Measurements from ENCODE around the gene RASGRF2.
"Not testable (repeated sequence)": the region's sequence is repeated elsewhere in the genome, so short reads cannot be mapped to it uniquely, and the experiment has no call there.

Gene RASGRF2

DNA sequence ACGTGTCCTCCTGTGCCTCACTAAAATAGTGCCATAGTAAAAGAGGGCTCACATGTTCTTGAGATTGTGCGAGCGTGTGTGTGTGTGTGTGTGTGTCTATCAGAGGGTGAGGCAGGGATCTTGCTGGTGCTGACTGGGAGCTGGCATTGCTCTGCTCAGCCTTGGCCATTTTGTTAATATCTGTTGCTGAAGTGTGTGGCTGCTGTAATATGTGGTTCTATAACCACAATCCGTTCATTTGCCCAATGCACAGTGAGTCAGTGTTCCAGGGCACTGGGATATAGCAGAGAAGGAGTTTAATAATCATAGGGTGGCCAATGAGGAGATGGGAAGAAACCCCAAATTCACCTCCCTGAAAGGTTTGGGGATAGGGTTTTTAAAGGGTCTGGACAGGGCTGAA, 61.3 kb downstream of the RASGRF2 start:
- Histone ChIP-seq H3K4me1 (ENCODE audit: control insufficient read depth, insufficient read depth, low read length) (no peaks in the 10 kb centered on the region), H3K9ac (ENCODE audit: low read length in 2 of 2) (no peak overlapping the region), H3K9me3 (ENCODE audit: control insufficient read depth in 2 of 2, low read length in 2 of 2) (no peaks in the 10 kb centered on the region), H3K27me3 (ENCODE audit: control insufficient read depth in 1 of 2, insufficient read depth in 2 of 2, low read length in 2 of 2) (peaks cover 0 to 2% of the 10 kb centered on the region in 2 donors), H3K27ac (ENCODE audit: low read length) (no peak overlapping the region), H3K36me3 (ENCODE audit: control insufficient read depth in 2 of 2, insufficient read depth in 2 of 2, low read length in 2 of 2) (no peaks in the 10 kb centered on the region), H3K4me3 (ENCODE audit: low read length in 2 of 2) (no peak overlapping the region)

DNA sequence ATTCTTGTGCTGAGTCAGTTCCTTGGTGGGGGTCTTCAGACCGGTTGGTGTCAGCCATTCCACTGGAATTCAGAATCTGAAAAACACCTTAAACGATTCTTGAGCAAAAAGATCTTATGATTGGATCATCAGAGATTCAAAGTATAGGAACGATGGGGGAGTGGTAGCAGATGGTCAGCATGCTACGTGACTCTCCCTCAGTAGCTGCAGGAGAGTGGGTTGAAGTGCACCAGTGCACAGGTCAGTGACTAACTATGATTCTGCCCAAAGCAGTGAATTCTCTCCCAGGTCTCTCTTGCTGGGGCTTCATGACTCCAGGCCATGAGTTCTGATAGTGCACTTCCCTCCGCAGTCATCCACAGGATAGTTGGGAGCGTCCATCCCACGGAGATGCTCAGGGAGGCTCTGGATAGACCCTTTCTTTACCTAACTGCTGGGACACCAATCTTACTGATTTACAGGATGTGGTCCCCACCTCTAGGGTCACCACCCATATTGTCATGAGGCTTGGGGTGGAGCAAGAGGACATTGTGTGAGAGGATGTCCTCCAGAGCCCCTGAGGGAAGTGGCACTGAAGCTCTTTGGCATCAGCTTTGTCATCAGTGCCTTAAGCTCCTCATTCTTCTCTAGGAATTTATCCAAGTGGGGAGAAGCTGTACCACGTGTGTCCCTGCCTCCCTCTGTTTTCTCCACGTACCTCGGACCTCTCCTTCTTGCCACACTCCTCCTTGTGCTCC, 62.0 kb downstream of the RASGRF2 start:
- Histone ChIP-seq H3K4me3 (ENCODE audit: low read length in 2 of 2) (no peak overlapping the region), H3K9me3 (ENCODE audit: control insufficient read depth in 2 of 2, low read length in 2 of 2) (no peaks in the 10 kb centered on the region), H3K4me1 (ENCODE audit: control insufficient read depth, insufficient read depth, low read length) (no peaks in the 10 kb centered on the region), H3K9ac (ENCODE audit: low read length in 2 of 2) (no peak overlapping the region), H3K27ac (ENCODE audit: low read length) (no peak overlapping the region), H3K36me3 (ENCODE audit: control insufficient read depth in 2 of 2, insufficient read depth in 2 of 2, low read length in 2 of 2) (no peaks in the 10 kb centered on the region), H3K27me3 (ENCODE audit: control insufficient read depth in 1 of 2, insufficient read depth in 2 of 2, low read length in 2 of 2) (peaks cover 0 to 2% of the 10 kb centered on the region in 2 donors)

DNA sequence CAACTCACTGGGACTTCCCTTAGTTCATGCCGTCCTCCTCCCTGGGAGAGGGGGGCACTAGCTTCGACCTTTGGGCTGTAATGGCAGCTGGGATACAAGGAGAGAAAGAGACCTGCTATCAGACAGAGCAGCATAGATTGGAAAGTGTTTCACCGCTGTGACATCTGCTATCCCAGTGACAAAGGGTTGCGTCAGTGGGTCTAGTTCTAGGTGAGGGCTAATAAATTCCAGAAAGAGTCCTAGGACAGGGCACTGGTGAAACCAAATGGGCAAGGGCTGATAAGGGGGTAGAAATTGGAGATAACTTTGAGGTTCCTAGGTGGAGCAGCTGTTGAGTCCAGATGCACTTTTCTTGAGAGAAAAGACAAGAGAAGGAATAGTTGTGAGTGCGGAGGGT, 62.5 kb downstream of the RASGRF2 start:
- peaks cover 0 to 2% of the 10 kb centered on the region in 2 donors for H3K27me3 ChIP-seq (ENCODE audit: control insufficient read depth in 1 of 2, insufficient read depth in 2 of 2, low read length in 2 of 2)
- no peak overlapping the region for H3K9ac ChIP-seq (ENCODE audit: low read length in 2 of 2)
- no peak overlapping the region for H3K27ac ChIP-seq (ENCODE audit: low read length)
- H3K9me3 ChIP-seq (ENCODE audit: control insufficient read depth in 2 of 2, low read length in 2 of 2) = peaks cover 0 to 1% of the 10 kb centered on the region in 2 donors
- H3K4me1 ChIP-seq (ENCODE audit: control insufficient read depth, insufficient read depth, low read length) = no peaks in the 10 kb centered on the region
- H3K4me3 ChIP-seq (ENCODE audit: low read length in 2 of 2) = no peak overlapping the region
- H3K36me3 ChIP-seq (ENCODE audit: control insufficient read depth in 2 of 2, insufficient read depth in 2 of 2, low read length in 2 of 2) = no peaks in the 10 kb centered on the region

DNA sequence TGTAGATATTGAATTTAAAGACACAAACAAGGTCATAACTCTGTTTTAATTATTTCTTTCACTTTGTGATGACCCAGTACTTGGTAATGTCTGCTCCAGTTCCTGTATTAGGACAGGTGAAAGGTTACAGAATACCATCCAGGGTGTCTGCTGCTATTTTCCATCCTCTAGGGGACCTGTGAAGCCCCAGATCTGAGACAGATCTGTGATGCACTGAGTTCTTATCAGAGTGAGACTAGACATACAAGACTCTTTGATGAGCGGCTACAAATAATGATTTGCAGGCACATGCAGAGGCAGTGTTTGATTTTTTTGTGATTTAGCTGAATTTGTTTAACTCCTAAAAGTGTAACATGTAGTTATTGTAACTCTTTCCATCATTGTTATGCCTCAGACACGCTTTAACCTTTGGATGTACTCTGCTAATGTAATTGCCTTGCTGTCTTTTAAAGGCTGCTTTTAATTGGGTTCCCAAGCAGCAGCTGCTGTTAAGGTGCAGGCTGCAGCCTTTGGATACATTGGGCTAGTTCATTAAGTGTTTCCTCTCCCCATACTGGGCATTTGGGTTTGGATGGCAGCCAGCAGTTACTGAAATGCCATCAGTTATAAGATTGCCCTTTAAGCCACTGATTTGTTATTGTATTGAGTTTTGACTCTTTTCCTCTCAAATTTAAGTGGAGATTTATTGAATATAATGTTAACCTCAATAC, 63.3 kb downstream of the RASGRF2 start:
- H3K27ac ChIP-seq (ENCODE audit: low read length) = no peak overlapping the region
- no peak overlapping the region for H3K9ac ChIP-seq (ENCODE audit: low read length in 2 of 2)
- no peak overlapping the region for H3K4me3 ChIP-seq (ENCODE audit: low read length in 2 of 2)
- H3K4me1 ChIP-seq (ENCODE audit: control insufficient read depth, insufficient read depth, low read length) = no peaks in the 10 kb centered on the region
- peaks cover 0 to 2% of the 10 kb centered on the region in 2 donors for H3K9me3 ChIP-seq (ENCODE audit: control insufficient read depth in 2 of 2, low read length in 2 of 2)
- H3K36me3 ChIP-seq (ENCODE audit: control insufficient read depth in 2 of 2, insufficient read depth in 2 of 2, low read length in 2 of 2) = no peaks in the 10 kb centered on the region
- peaks cover 0 to 2% of the 10 kb centered on the region in 2 donors for H3K27me3 ChIP-seq (ENCODE audit: control insufficient read depth in 1 of 2, insufficient read depth in 2 of 2, low read length in 2 of 2)

DNA sequence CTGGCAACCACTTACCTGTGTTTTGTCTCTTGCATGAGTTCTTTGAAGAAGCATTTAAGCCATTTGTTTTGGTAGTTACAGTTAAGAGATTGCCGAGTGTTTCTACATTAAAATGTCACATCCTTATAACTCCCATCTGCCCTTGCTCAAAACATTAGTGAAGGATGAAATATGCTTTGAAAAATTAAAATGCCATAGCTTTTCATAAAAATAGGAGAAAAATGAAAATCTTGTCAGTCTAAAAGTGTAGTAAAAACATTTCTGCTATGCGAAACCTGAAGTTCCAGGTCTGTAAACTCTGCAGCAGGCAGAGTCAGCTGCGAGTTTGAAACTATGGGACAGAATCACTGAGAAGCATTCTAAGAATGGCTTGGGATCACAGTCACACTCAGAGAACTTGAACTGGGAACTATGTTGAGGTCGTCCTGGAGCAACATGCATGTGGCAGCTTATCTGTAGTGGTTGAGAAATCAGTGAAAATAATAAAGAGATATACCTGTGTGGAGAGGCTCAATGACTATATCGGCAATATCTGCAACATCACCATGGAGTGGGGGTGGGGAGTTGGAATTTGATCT, 67.4 kb downstream of the RASGRF2 start:
- Histone ChIP-seq H3K9ac (ENCODE audit: low read length in 2 of 2) (no peak overlapping the region), H3K4me3 (ENCODE audit: low read length in 2 of 2) (no peak overlapping the region), H3K36me3 (ENCODE audit: control insufficient read depth in 2 of 2, insufficient read depth in 2 of 2, low read length in 2 of 2) (no peaks in the 10 kb centered on the region), H3K4me1 (ENCODE audit: control insufficient read depth, insufficient read depth, low read length) (no peaks in the 10 kb centered on the region), H3K27ac (ENCODE audit: low read length) (no peak overlapping the region), H3K9me3 (ENCODE audit: control insufficient read depth in 2 of 2, low read length in 2 of 2) (peaks cover 0 to 2% of the 10 kb centered on the region in 2 donors), H3K27me3 (ENCODE audit: control insufficient read depth in 1 of 2, insufficient read depth in 2 of 2, low read length in 2 of 2) (no peaks in the 10 kb centered on the region)

DNA sequence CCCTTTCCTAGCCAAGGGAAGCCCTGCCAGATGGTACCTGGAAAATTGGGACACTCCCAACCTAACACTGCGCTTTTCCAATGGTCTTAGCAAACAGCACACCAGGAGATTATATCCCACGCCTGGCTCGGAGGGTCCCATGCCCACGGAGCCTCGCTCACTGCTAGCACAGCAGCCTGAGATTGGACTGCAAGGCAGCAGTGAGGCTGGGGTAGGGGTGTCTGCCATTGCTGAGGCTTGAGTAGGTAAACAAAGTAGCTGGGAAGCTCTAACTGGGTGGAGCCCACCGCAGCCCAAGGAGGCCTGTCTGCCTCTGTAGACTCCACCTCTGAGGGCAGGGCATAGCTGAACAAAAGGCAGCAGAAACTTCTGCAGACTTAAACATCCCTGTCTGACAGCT, 68.7 kb downstream of the RASGRF2 start:
- not testable (repeated sequence) for H3K4me3 ChIP-seq (ENCODE audit: low read length in 2 of 2); H3K9ac ChIP-seq (ENCODE audit: low read length in 2 of 2); H3K4me1 ChIP-seq (ENCODE audit: control insufficient read depth, insufficient read depth, low read length); H3K36me3 ChIP-seq (ENCODE audit: control insufficient read depth in 2 of 2, insufficient read depth in 2 of 2, low read length in 2 of 2); H3K27ac ChIP-seq (ENCODE audit: low read length); H3K9me3 ChIP-seq (ENCODE audit: control insufficient read depth in 2 of 2, low read length in 2 of 2); H3K27me3 ChIP-seq (ENCODE audit: control insufficient read depth in 1 of 2, insufficient read depth in 2 of 2, low read length in 2 of 2)

DNA sequence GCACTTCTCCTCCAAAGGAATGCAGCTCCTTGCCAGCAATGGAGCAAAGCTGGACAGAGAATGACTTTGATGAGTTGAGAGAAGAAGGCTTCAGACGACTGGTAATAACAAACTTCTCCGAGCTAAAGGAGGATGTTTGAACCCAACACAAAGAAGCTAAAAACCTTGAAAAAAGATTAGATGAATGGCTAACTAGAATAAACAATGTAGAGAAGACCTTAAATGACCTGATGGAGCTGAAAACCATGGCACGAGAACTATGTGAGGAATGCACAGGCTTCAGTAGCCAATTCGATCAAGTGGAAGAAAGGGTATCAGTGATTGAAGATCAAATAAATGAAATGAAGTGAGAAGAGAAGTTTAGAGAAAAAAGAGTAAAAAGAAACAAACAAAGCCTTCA, 69.6 kb downstream of the RASGRF2 start:
- H3K9me3 ChIP-seq (ENCODE audit: control insufficient read depth in 2 of 2, low read length in 2 of 2); H3K36me3 ChIP-seq (ENCODE audit: control insufficient read depth in 2 of 2, insufficient read depth in 2 of 2, low read length in 2 of 2); H3K4me3 ChIP-seq (ENCODE audit: low read length in 2 of 2); H3K27ac ChIP-seq (ENCODE audit: low read length); H3K9ac ChIP-seq (ENCODE audit: low read length in 2 of 2); H3K4me1 ChIP-seq (ENCODE audit: control insufficient read depth, insufficient read depth, low read length); H3K27me3 ChIP-seq (ENCODE audit: control insufficient read depth in 1 of 2, insufficient read depth in 2 of 2, low read length in 2 of 2): not testable (repeated sequence)

DNA sequence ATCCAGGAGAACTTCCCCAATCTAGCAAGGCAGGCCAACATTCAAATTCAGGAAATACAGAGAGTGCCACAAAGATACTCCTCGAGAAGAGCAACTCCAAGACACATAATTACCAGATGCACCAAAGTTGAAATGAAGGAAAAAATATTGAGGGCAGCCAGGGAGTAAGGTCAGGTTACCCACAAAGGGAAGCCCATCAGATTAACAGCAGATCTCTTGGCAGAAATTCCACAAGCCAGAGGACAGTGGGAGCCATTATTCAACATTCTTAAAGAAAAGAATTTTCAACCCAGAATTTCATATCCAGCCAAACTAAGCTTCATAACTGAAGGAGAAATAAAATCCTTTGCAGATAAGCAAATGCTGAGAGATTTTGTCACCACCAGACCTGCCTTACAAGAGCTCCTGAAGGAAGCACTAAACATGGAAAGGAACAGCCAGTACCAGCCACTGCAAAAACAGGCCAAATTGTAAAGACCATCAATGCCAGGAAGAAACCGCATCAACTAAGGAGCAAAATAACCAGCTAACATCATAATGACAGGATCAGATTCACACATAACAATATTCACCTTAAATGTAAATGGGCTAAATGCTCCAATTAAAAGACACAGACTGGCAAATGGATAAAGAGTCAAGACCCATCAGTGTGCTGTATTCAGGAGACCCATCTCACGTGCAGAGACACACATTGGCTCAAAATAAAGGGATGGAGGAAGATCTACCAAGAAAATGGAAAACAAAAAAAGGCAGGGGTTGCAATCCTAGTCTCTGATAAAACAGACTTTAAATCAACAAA, 70.3 kb downstream of the RASGRF2 start:
- H3K9me3 ChIP-seq (ENCODE audit: control insufficient read depth in 2 of 2, low read length in 2 of 2); H3K9ac ChIP-seq (ENCODE audit: low read length in 2 of 2); H3K27me3 ChIP-seq (ENCODE audit: control insufficient read depth in 1 of 2, insufficient read depth in 2 of 2, low read length in 2 of 2): not testable (repeated sequence)

DNA sequence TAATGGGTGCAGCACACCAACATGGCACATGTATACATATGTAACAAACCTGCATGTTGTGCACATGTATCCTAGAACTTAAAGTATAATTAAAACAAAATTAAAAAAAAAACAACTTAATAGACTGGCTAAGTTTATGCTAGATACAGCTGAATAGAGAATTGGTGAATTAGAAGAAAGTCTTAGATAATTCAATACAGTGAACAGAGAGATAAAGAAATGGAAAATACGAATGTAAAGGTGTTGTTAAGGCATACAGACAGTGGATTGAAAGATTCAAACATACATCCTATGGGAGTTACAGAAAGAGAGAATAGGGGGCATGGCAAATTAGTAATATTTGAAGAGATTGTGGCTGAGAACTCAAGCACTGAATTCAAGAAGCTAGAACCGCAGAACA, 75.4 kb downstream of the RASGRF2 start:
- no peak overlapping the region for H3K4me3 ChIP-seq (ENCODE audit: low read length in 2 of 2)
- H3K9me3 ChIP-seq (ENCODE audit: control insufficient read depth in 2 of 2, low read length in 2 of 2) = no peaks in the 10 kb centered on the region
- H3K27ac ChIP-seq (ENCODE audit: low read length) = no peak overlapping the region
- no peaks in the 10 kb centered on the region for H3K4me1 ChIP-seq (ENCODE audit: control insufficient read depth, insufficient read depth, low read length)
- H3K9ac ChIP-seq (ENCODE audit: low read length in 2 of 2) = no peak overlapping the region
- no peaks in the 10 kb centered on the region for H3K36me3 ChIP-seq (ENCODE audit: control insufficient read depth in 2 of 2, insufficient read depth in 2 of 2, low read length in 2 of 2)
- no peaks in the 10 kb centered on the region for H3K27me3 ChIP-seq (ENCODE audit: control insufficient read depth in 1 of 2, insufficient read depth in 2 of 2, low read length in 2 of 2)

More for the DNA sequence above, 70.3 kb downstream of the RASGRF2 start:
- not testable (repeated sequence) for H3K4me1 ChIP-seq (ENCODE audit: control insufficient read depth, insufficient read depth, low read length); H3K36me3 ChIP-seq (ENCODE audit: control insufficient read depth in 2 of 2, insufficient read depth in 2 of 2, low read length in 2 of 2); H3K4me3 ChIP-seq (ENCODE audit: low read length in 2 of 2); H3K27ac ChIP-seq (ENCODE audit: low read length)

DNA sequence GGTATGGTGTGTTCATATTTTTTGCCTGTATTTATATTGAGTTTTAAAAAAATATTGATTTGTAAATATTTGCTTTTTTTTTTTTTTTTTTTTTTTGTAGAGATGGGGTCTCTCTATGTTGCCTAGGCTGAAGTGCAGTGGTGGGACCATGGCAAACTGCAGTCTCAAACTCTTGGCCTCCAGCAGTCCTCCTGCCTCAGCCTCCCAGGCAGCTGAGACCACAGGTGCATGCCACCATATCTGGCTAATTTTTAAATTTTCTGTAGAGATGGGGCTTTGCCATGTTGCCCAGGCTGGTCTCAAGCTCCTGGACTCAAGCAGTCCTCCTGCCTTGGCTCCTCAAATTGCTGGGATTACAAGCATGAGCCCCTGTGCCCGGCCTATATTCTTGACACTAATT, 78.3 kb downstream of the RASGRF2 start:
- H3K9ac ChIP-seq (ENCODE audit: low read length in 2 of 2) = no peak overlapping the region
- H3K9me3 ChIP-seq (ENCODE audit: control insufficient read depth in 2 of 2, low read length in 2 of 2) = no peaks in the 10 kb centered on the region
- no peaks in the 10 kb centered on the region for H3K27me3 ChIP-seq (ENCODE audit: control insufficient read depth in 1 of 2, insufficient read depth in 2 of 2, low read length in 2 of 2)
- H3K36me3 ChIP-seq (ENCODE audit: control insufficient read depth in 2 of 2, insufficient read depth in 2 of 2, low read length in 2 of 2) = no peaks in the 10 kb centered on the region
- no peaks in the 10 kb centered on the region for H3K4me1 ChIP-seq (ENCODE audit: control insufficient read depth, insufficient read depth, low read length)
- H3K4me3 ChIP-seq (ENCODE audit: low read length in 2 of 2) = no peak overlapping the region
- H3K27ac ChIP-seq (ENCODE audit: low read length) = no peak overlapping the region

Data from stomach smooth muscle (tissue), 2 donors.